SHP77 treated with DMSO at 0.1 percent for 48 hours (cell line): ENCODE results near the gene GJA10.

ENCODE experiments used
- DNase-seq: peaks from one replicate; lab custom pipeline; 2025; lab: John Stamatoyannopoulos, UW

GJA10 gene

DNA sequence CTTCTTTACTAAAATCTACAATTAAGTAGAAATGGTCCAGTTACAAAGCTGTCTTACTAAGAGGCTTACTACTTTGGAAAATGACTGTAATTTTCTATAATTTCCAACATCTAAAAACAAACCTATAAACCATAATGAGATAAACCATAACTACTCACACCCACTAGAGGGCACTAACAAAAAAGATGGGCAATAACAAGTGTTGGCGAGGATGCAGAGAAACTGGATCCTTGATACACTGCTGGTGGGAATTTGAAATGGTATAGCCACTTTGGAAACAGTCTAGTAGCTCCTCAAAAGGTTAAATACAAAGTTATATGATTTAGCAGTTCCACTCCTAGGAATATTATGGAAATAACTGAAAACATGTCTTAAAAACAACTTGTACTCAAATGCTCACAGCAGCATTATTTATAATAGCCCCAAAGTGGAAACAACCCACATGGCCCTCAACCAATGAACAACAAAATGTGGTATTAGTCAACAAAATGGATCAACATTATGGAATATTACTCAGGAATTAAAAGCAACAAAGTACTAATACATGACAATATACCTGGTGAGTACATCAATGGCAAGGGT is 50.6 kb downstream of the GJA10 start:
- no peak for DNase-seq
